GM18508 (cell line): ENCODE data around the gene ZNF189.

ENCODE experiments used
- ATAC-seq: cut with Tn5 transposase; IDR thresholded peaks from one replicate; pipeline ENCODE4 v1.9.1; 2021; ENCODE audit warnings: moderate number of reproducible peaks; ENCODE audit not compliant: insufficient read depth, unreplicated experiment

The ZNF189 gene

DNA sequence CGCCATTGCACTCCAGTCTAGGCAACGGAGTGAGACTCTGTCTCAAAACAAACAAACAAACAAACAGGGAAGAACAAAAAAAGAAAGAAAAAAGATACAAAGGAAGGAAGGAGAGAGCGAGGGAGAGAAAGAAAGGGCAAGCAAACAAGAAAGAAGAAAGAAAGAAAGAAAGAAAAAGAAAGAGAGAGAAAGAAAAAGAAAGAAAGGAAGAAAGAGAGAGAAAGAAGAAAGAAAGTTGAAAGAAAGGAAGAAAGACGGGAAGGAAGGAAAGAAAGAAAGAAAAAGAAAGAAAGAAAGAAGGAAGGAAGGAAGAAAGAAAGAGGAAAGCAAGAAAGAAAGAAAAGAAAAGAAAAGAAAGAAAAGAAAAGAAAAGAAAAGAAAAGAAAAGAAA lies 50.0 kb downstream of the ZNF189 start:
- ATAC-seq: no peak

DNA sequence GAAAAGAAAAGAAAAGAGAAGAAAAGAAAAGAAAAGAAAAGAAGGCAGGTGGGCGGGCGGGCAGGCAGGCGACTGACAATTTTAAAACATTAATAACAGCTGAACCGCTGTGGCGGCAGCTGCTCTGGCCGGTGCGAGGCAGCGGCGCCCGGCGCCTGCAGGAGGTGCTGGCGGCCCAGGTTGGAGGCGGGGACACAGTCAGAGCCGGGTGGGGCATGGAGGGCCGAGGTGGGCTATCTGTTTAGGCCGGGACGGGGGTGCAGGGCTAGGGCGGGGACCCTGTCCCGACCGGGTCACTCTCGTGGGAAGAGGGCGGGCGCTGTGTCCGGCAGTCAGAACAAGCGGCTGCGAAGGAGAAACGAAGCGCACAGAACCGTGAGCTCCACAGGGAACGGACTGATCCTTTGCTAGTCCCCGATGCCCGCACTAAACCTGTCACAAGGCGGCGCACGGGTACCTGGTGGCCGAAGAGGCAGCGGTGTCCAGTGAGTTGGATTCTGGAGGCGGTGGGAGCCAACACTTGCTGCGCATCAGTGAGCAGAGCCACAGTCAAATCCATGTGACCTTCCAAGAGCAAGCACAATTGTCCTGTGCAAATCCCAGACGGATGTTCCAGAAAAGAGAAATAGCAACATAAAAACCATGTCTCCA lies 50.5 kb downstream of the ZNF189 start:
- peak; percentile 82 for ATAC-seq

DNA sequence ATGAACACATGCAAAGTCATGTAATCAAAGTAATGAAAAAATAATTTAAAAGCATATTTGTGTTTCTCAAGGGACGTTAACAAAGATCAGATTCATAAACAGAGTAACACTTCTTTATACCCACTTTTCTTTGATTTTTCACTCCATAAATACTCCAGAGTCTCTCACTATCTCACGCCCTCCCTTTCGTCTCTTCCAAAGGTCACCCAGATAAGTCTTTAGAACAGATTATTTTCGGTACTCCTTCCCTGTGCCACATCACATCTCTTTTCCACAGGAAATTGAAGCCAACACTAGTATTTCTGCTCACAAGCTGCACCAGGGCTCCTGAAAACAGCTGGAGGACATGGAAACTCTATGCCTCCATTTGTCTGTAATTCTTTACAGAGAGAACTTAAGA lies 52.3 kb downstream of the ZNF189 start:
- no peak for ATAC-seq

DNA sequence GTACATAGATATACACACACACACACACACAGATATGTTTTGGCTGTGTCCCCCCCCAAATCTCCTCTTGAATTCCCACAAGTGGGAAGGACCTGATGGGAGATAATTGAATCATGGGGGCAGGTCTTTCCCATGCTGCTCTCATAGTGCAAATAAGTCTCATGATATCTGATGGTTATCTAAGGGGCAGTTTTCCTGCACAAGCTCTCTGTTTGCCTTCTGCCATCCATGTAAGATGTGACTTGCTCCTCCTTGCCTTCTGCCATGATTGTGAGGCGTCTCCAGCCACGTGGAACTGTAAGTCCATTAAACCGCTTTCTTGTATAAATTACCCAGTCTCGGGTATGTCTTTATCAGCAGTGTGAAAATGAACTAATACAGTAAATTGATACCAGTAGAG lies 52.8 kb downstream of the ZNF189 start:
- ATAC-seq: no peak

DNA sequence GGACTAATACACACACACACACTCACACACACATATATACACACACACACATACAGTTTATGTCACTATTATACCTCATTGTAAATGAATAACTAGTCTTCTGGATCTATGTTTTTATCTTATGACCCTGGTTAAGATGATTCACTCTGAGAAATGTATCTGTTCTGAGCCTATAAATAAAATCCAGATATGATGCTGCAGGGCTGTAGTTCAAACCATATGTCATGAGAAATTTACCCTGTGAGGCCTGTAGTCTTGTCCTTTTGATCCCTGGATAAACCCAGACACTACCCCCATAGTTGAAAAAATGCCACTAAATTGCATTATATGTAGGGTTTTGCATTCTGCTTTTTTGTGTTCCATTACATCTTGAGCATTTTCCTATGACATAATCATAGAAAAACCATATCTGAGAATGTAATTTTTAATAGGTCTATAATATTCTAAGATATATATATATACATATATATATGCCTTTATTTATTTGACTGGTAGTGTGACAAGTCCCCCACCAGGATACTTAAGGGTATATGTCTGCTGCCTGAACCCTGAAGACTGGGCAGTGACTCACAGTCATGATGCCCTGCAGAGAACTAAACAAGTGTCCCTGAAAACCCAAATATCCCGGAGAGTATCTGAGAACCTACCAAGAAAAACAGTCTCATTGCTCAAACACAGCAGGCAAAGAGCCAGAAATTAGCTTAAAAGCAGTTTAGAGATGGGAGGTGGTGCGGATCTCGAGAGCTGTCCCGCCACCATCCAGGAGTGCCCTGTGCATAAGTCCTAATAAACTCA lies 55.3 kb downstream of the ZNF189 start:
- no peak for ATAC-seq

DNA sequence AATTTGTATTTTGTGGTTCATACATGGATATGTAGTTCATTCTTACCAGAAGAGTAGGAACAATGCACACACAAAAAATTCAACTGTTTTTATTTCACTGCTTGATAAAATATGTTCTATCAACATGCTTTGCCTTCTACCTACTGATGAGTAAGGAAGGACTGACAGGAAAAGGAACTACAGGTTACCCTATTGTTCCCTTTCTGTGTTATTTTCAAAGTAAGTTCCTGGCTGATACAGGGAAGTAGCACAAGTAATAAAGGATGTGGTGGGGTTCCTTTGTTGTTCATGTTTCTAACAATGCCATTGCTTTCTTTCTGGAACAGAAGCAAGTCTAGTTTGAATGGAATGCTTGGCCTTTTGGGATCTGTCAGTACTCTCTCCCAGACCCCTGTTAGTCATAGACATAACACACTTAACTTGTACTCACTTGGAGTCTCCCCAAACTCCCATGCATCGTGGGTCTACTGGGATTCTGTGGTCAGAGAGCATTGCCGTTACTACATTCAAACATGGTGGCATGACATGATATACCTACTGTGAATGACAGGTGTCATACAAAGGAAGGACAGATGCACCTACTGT lies 57.1 kb downstream of the ZNF189 start:
- no peak for ATAC-seq

DNA sequence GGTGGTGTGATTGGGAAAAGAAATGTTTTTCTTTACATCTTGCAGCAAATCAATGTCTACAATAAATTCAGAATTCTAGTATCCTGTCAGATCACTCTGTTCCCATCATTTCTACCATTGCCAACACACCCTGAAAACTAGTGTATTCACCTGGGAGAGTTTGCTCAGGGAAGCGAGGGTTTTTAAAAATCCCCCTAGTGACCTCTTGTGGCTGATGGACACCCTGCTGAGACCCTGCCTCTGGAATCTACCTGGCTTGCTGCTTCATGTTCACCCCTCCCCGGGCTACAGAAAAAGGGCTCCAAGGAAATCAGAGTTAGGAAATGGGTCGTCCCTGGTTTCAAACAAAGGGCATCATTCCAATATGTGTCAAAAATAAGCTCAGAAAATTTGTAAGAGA lies 58.4 kb downstream of the ZNF189 start:
- no peak for ATAC-seq

DNA sequence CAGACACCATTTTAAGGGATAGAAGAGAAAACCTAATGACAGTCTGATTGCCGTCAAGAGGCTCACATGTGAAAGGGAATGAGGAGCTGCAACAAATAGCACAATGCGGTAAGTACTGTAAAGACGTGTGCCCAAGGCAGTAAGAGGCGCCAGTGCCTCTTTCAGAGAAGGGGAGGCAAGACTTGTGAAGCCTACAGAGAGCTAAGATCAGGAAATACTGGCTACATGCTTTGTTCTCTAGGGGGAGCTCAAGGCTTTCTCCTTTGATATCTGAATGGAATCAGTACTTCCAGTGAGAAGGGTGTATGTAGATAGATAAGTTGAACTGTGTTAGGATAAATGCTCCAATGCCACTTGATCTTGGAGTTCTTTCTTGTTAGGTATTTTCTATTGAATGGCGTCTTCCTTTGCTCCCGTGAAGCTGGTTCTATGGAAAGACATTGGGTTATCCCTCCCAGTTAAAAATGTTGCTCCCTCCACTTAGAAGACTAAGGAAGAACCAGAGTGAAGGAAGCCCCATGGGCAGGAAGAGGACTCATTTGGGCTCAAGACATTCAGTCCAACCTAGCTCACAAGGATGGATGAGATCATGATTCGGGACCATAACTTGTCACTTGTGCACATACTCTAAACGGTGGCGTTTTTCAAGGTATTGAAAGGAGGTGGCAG lies 60.4 kb downstream of the ZNF189 start:
- peak; percentile 92 for ATAC-seq
